Right lobe of liver (tissue), 4 donors: ENCODE measurements around the gene C1QC.

Experiments used
- POLR2A ChIP-seq: fragments of 450-650 bp; IDR thresholded peaks from one replicate; pipeline ENCODE4 v1.6.1; 2017; ENCODE audit warnings: antibody characterized with exemption, mild to moderate bottlenecking
- TF ChIP-seq, protein P1 (sequence below), 4 donors: fragments of 200-600 bp in 3 of 4; fragments of 450-650 bp in 1 of 4; IDR thresholded peaks; one replicate each; pipeline versions ENCODE4 v1.5.1 to v1.8.0; 2016 to 2022; ENCODE audit warnings: antibody characterized with exemption in 4 of 4, mild to moderate bottlenecking in 2 of 4
- donor health status: DM: no; HTN: no; CAD: no.
- donor health status: DM: no; HTN: no; CAD: no.
- donor health status: DM: no; HTN: yes; CAD: no.

DNA sequence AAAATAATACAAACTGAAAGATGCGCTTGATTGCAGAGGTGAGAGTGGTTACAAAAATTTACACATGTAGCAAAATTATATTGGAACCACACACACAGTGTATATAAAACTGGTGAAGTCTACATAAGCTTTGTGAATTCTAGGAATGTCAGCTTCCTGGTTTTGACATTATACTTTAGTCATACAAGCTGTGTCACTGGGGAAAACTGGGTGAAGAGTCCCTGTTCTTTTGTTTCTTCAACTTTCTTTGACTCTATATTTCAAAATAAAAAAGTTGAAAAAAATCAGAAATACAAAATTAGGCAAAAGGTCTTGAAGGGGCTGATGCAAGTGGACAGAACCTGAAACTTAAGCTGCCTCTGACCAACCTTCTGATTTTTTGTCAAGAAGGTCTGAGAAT lies 3.0 kb downstream of the C1QC start:
- no peak for TF ChIP-seq POLR2A
- TF ChIP-seq, protein P1, sequence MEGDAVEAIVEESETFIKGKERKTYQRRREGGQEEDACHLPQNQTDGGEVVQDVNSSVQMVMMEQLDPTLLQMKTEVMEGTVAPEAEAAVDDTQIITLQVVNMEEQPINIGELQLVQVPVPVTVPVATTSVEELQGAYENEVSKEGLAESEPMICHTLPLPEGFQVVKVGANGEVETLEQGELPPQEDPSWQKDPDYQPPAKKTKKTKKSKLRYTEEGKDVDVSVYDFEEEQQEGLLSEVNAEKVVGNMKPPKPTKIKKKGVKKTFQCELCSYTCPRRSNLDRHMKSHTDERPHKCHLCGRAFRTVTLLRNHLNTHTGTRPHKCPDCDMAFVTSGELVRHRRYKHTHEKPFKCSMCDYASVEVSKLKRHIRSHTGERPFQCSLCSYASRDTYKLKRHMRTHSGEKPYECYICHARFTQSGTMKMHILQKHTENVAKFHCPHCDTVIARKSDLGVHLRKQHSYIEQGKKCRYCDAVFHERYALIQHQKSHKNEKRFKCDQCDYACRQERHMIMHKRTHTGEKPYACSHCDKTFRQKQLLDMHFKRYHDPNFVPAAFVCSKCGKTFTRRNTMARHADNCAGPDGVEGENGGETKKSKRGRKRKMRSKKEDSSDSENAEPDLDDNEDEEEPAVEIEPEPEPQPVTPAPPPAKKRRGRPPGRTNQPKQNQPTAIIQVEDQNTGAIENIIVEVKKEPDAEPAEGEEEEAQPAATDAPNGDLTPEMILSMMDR (IDR thresholded peaks at IDR 0.05), result no peak
